ENCODE data around the gene TLE1.

TLE1 gene

DNA sequence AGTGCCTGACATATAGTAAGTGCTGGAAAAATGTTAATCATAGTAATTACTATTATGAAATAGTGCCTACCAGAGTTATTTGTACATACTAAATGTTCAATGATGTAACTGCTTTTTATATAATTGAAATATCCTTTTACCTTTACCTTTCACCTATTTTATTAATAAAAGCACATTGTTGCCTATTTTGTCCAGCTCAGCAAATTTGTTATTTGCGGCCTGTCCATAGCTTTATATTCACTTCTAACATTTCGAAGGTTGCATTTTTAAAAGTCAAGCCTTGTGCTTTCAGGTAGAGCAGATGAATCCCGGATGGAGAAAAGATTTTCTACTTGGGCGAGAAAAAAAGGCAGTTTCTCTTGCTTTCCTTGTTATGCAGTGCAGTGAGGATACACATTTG lies 119.3 kb downstream of the TLE1 start:
- no peak for DNase-seq

DNA sequence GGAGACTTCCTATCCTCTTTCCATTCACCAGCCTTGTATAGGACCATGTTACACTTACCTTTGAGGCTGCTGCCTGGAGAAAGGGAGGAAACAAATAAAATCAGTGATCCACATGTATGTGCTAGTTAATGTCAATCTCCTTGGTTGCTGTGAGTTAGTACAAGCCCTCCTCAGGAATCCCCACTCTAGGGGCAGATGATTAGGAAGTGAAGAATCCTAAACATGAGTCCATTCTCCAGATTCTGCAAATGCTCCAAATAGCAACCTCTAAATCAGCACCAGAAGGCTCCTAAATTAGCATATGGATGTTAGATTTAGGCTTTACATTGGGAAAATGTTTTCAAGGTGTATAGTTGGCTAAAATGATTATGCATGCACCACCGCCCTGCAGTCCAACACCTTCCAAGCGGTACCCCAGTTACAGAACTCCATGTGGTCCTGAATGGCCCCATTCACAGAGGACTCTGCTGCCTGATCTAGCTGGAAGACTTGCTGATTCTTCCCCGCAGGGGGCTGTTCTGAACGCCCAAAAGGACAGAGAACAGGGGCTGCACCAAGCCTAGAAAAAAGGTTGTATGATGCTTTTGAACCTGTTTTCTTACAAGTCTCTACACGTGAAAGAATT lies 123.2 kb downstream of the TLE1 start:
- no peak for DNase-seq

GRCh38 chr9:81565609-81566008 lies 123.7 kb downstream of the TLE1 start:
- no peak for DNase-seq

- DNase-seq: no peak
These were observed 124.2 kb downstream of the TLE1 start for GRCh38 chr9:81565144-81565543.

DNA sequence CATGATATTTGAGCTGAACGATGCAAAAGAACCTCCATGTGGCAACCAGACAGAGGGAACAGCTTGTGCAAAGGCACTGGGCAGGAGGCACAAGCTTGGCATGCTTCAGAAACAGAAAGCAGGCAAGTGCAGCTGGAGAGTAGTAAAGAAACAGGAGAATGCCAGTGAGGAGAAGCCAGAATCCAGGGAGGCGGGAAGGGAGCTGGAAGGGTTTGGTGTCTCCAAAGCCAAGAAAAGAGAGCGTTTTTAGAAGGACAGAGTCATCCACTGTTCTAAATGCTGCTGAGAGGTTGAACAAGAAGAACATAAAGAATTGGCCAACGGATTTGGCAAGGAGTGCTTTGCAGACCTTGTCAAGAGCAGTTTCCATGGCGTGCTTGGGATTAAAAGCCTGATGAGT lies 124.7 kb downstream of the TLE1 start:
- no peak for DNase-seq

DNA sequence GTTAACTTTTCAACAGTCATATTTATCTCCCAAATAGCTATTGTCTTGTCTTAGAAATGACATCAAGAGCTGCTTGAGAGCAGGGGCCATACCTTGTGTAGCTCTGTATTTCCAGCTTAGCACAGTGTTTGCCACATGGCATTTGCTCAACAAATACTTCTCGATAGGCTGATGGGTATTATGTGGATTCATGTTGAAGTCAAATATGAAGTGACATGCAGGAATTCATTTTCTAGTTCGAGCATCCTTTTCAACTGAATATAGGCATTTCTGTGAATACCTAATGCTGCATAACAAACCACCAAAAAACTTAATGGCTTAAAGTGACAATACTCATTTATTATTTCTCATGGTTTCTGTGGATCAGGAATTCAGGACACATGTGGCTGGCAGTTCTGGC lies 125.6 kb downstream of the TLE1 start:
- no peak for DNase-seq

DNA sequence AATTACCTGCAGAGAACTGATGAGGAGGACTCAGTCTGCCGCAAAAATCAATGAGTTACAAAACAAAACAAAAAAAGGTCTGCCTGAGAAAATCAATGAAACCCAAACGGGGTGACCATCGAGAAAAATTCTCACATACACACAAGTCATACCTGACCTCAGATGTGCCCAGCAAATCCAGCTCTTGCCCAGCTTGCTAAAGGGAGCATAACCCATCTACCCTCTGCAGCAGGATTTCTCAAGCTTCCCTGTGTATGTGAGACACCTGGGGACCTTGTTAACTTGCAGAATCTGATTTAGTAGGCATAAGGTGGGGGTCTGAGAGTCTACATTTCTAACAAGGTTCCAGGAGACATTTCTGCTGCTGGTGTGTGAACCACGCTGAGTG lies 126.3 kb downstream of the TLE1 start:
- DNase-seq: no peak

- DNase-seq: no peak
These were observed 126.9 kb downstream of the TLE1 start for GRCh38 chr9:81562231-81563019.

- no peak for DNase-seq
These were observed 128.3 kb downstream of the TLE1 start for GRCh38 chr9:81560851-81561732.

- DNase-seq: no peak
These were observed 129.6 kb downstream of the TLE1 start for GRCh38 chr9:81559709-81560108.

- no peak for DNase-seq
These were observed 130.2 kb downstream of the TLE1 start for GRCh38 chr9:81559197-81559596.

- DNase-seq: no peak
These were observed 131.1 kb downstream of the TLE1 start for GRCh38 chr9:81558091-81558830.

DNA sequence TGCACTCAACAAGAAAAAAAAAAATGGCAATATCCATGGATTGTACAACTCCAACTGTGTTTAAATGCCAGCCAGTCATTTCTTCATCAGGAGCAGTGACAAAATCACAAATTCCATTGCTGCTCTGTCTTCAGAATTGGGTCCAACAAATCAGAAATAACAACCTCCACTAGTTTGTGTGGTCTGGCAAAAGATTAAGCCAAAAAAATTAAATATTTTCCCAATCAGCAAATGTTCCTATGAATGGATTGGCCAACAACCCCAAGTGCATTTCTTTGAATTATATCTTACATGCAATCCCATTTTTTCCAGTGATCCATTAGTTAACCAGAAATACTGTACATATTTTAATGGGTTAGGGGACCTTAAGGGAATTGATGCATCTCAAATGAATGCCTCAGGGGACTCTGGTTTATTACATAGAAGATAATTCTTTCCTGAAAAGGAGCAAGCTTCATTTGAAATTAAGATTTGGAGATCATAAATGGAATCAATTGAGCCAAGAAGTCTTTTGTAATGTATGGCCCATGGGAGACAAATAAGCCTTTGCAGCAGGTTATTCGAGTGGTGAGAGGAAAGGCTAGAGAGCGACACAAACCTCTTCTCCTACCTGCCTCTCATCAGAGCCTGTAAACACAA lies 131.8 kb downstream of the TLE1 start:
- no peak for DNase-seq

DNA sequence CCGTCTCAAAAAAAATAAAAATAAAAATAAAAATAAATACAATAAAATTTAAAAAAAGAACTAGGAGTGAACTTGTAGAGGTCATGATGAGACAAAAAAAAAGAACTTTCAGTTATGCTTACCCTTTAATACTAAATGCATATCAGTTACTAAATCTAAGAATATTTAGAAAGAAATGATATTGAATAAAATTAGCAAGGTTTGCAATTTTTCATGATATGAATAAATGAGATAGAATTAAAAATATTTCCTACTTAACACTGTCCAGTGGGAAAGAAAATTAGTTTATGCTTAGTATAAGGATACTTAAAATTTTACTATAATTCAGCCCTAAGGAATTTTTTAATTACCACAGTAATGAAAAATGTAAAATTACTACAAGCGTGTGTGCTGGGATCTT lies 132.4 kb downstream of the TLE1 start:
- DNase-seq: no peak

GRCh38 chr9:81552581-81552991 lies 136.8 kb downstream of the TLE1 start:
- DNase-seq: no peak

GRCh38 chr9:81550207-81550583 lies 139.2 kb downstream of the TLE1 start:
- no peak for DNase-seq

DNA sequence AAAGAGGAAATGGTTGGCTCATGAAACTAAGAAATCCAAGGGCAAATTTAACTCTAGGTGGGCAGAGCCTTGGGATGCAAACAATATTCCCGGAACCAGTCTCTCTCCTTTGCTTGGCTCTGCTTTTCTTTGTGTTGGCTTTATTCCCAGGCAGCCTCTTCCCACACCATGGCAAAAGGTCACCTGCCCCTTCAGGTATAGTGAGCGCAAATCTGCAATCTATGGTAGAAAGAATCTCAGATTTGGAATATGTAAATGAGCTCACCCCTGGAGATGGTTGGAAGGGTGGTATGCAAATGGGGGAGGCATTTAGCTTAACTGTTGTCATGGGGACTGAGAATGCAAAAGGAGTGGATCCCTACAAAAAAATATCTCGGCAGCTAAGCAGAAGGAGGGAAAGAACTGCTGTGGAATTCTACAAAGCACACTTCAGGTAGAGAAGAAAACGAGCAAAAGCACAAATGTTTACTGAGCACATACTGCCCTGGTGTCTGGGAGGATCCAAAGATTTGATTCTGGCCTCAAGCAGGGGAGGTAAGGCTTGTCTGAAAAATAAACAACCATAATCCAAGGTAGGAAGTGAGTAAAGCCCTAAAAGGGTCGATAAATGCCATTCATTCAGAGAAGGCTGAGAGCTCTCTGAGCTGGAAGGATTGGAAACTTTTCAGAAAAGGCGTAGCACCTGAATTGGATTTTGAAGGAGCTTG lies 139.7 kb downstream of the TLE1 start:
- no peak for DNase-seq

DNA sequence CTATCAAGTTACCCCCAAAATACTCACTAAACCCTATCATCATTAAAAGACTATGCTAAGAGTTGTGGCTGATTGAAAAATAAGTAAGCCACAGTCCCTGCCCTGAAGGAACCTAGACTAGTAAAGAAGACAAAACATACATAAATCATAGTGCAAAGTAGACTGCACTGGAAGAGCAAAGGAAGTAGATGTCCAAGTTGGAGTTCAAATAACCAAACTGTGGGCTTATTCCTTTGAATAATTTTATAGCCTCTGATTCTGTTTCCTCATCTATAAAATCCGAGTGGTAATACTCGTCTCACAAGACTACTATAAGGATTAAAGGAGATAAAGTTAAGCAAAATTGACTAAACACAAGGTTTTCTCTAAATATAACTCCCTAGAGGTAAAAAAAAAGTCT lies 140.4 kb downstream of the TLE1 start:
- no peak for DNase-seq

DNA sequence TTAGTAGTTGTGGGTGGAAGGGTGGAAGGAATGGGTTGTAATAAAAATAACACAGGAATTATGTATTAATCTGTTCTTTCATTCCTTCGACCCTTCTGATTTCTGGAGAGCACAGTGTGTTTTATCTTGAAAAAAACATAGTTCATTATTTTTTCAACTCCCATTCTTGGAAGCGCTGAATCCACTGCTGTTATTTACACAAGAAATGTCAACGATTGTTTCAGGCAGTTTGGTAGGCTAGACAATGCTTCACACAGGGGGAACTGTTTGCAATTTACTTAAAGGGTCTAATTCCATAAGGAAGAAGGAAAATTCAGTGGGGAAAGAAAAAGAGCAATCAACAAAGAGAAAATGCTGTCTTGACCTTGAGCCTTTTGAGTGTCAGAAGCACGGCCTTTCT lies 142.9 kb downstream of the TLE1 start:
- no peak for DNase-seq

GRCh38 chr9:81543695-81544094 lies 145.7 kb downstream of the TLE1 start:
- DNase-seq: no peak

GRCh38 chr9:81542118-81542889 lies 147.0 kb downstream of the TLE1 start:
- no peak for DNase-seq

Measured in stimulated activated naive CD4-positive, alpha-beta T cell treated with Interleukin-2 at 50 U/mL for 16 hours (primary cell).